Measurements from ENCODE around the gene NEURL1. TPM values are rescaled to one million over a fixed set of nuclear protein-coding genes. Genes with fewer than 3 reads are reported as not detected.
A peak's percentile ranks its signal among the peaks of the same experiment; 100 is the strongest.

The NEURL1 gene
- total RNA-seq, 1 donor from 2014 or later, result 1.3 TPM

GRCh38 chr10:103582331-103583123 lies 89.0 kb downstream of the NEURL1 start:
- Histone ChIP-seq H3K4me3 (ENCODE audit: low read depth, low read length) (no peak overlapping the region), H3K36me3 (ENCODE audit: control insufficient read depth, insufficient read depth, low read length) (no peaks in the 10 kb centered on the region), H3K27me3 (ENCODE audit: control insufficient read depth, insufficient read depth, low read length) (peaks cover 11% of the 10 kb centered on the region)
- DNase-seq (ENCODE audit: low read depth), result no peak
- TF ChIP-seq CTCF (IDR thresholded peaks at IDR 0.05; ENCODE audit: insufficient read depth, low read length, poor library complexity, severe bottlenecking), result no peak

GRCh38 chr10:103583871-103584215 lies 90.3 kb downstream of the NEURL1 start:
- Histone ChIP-seq H3K4me3 (ENCODE audit: low read depth, low read length) (no peak overlapping the region), H3K27me3 (ENCODE audit: control insufficient read depth, insufficient read depth, low read length) (peaks cover 11% of the 10 kb centered on the region), H3K36me3 (ENCODE audit: control insufficient read depth, insufficient read depth, low read length) (no peaks in the 10 kb centered on the region)
- no peak for TF ChIP-seq CTCF (IDR thresholded peaks at IDR 0.05; ENCODE audit: insufficient read depth, low read length, poor library complexity, severe bottlenecking)
- no peak for DNase-seq (ENCODE audit: low read depth)

GRCh38 chr10:103584216-103585010 lies 90.9 kb downstream of the NEURL1 start:
- DNase-seq (ENCODE audit: low read depth), result no peak
- Histone ChIP-seq H3K27me3 (ENCODE audit: control insufficient read depth, insufficient read depth, low read length) (peaks cover 11% of the 10 kb centered on the region), H3K36me3 (ENCODE audit: control insufficient read depth, insufficient read depth, low read length) (no peaks in the 10 kb centered on the region), H3K4me3 (ENCODE audit: low read depth, low read length) (peak overlapping the region; percentile 32)
- no peak for TF ChIP-seq CTCF (IDR thresholded peaks at IDR 0.05; ENCODE audit: insufficient read depth, low read length, poor library complexity, severe bottlenecking)

- no peaks in the 10 kb centered on the region for H3K36me3 ChIP-seq (ENCODE audit: control insufficient read depth, insufficient read depth, low read length)
- H3K4me3 ChIP-seq (ENCODE audit: low read depth, low read length), result peak overlapping the region; percentile 32
- TF ChIP-seq CTCF (IDR thresholded peaks at IDR 0.05; ENCODE audit: insufficient read depth, low read length, poor library complexity, severe bottlenecking), result no peak
- DNase-seq (ENCODE audit: low read depth), result no peak
- H3K27me3 ChIP-seq (ENCODE audit: control insufficient read depth, insufficient read depth, low read length), result peaks cover 11% of the 10 kb centered on the region
These were observed 91.5 kb downstream of the NEURL1 start for GRCh38 chr10:103585011-103585405.

- Histone ChIP-seq H3K4me3 (ENCODE audit: low read depth, low read length) (no peak overlapping the region), H3K27me3 (ENCODE audit: control insufficient read depth, insufficient read depth, low read length) (peaks cover 11% of the 10 kb centered on the region), H3K36me3 (ENCODE audit: control insufficient read depth, insufficient read depth, low read length) (no peaks in the 10 kb centered on the region)
- no peak for DNase-seq (ENCODE audit: low read depth)
- no peak for TF ChIP-seq CTCF (IDR thresholded peaks at IDR 0.05; ENCODE audit: insufficient read depth, low read length, poor library complexity, severe bottlenecking)
These were observed 93.6 kb downstream of the NEURL1 start for GRCh38 chr10:103587073-103587472.
